Measurements from ENCODE around the gene RIMS3.
A peak's percentile ranks its signal among the peaks of the same experiment; 100 is the strongest.
"Not testable (repeated sequence)": the region's sequence is repeated elsewhere in the genome, so short reads cannot be mapped to it uniquely, and the experiment has no call there.

The RIMS3 gene

DNA sequence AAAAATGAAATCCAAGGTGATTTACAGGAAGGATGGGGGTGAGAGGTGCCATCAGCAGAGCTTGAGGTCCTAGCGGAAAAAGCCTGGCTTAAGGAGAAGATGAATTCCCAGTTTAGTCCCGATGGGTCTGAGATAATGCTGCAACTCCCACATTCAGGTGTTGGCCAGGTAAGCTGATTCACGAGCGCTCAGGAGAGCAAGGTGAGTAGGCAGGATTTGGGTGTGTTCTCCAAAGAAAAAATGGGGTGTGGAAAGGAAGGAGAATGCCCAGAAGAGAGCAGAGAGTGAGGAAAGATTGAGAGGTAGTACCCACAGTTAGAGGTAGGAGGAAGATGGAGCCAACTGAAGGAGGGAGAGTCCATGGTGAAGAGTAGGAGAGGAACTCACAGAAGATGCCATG lies 12.5 kb downstream of the RIMS3 start:
- DNase-seq, result no peak

DNA sequence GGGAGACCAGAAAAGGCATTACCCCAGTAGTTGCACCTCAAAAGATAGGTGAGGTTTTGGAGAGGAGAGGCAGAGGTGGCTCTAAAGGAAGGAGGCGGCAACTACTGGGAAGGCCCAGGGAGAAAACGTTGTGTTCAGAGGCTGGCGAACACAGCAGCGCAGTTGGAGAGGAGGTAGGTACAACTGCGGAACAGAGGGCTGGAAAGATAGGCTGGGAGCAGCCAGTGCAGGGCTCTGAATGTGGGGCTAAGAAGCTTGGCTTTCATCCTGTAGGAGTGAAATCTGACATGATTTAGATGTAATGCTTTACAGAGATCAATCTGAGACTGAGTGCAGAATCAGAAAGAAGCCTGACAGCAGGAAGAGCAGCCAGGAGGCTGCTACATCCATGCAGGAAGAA lies 13.0 kb downstream of the RIMS3 start:
- DNase-seq, result no peak

DNA sequence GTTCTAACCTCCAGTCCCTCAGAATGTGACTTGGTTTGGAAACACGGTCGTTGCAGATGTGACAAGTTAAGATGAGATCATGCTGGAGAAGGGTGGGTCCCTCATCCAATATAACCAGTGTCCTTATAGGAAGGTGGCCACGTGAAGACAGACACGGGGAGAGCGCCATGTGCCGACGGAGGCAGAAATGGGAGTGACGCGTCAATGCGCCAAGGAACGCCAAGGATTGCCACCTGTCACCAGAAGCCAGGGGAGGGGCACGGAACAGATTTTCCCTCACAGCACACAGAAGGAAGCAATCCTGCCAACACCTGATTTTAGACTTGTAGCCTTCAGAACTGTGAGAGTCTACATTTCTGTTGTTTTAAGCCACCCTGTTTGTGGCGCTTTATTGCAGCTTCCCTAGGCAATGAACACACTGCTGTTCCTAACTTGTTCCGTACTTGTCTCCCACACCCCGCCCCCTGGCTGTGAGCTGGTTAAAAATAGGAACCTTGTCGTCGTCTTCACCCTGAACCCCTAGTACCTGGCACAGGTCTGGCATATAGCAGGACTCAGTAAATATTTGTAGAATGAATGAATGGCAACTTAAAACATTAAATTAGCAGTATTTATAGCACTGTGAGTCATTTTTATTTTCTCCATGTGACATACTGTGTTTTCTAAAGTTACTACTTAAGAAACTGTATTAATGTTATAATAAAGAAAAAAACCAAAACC lies 14.2 kb downstream of the RIMS3 start:
- no peak for DNase-seq

DNA sequence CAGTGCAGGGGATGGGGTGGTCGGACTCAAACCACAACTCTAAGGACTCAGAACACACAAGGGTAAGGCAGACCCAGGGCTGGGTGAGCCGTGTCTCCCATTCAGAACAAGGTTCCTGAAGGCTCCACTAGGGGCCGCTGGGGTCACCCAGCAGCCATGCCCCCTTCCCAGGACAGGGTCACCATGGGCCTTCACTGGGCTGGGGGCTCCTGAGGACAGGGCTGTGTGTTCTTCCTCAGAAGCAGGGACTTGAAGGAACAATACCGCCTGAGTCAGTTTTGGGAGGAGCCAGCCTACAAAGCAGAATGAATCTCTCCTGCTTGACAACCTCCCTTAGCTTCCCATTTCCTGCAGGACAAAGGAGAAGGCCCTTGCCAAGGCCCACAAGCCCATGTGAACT lies 15.4 kb downstream of the RIMS3 start:
- no peak for DNase-seq

DNA sequence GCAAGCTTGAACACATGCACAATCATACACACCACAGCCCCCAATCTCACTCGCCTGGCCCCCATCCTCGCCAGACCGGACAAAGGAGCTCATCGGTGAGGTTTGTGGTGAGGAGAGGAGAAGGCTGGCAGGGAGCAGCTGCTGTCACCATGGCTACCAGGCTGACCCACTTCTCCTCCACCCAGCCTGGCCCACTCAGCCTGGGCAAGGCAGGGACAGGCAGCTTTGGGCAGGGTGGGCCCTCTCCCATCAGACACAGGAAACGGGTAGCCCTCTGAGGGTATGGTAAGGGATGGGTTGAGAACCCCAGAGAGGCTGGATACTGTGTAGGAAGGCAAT lies 15.9 kb downstream of the RIMS3 start:
- peak; percentile 53 for DNase-seq

DNA sequence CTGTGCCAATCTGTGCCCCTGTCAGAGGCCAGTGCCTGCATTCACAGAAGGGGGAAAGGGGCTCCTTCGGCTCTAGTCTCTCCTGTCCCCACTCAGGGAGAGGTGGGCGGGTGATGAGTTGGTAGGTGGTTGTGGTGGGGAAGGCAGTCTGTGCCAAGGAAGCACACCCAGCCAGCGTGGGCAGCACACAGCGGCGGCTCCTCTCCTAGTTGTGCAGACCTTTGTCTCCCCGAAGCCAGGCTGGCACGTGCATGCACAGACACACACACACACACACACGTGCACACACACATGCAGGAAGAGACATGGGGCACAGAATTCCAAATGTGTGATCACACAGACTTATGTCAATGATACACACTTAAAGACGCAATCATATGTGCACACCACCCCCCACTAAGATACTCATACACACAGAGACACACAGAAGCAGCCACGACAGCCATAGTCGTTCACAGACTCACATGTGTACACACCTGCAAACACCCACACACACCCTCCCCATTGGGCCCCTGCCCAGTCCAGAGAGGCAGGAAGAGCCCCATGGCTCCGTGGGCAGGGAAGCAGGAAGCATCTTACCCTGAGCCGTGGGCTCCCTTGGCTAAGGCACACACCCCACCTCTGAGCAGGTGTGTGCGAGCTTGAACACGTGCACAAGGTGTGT lies 16.4 kb downstream of the RIMS3 start:
- no peak for DNase-seq

DNA sequence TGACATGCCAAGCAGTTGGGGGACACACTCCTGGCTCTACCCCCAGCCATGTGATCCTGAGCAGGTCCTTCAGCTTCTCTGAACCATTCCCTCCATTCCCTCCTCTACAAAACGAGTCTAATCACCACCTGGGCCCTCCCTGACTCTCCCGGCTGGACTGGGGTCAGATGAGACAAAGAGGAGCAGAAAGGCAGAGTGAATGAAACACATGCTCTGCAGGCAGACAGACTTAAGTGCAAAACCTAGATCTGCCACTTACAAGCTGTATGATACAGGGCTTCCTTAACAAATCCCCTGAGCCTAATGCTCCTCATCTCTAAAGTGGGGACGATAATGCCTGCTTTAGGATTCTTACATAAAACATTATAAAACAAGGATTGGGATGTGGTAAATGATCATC lies 17.3 kb downstream of the RIMS3 start:
- no peak for DNase-seq

DNA sequence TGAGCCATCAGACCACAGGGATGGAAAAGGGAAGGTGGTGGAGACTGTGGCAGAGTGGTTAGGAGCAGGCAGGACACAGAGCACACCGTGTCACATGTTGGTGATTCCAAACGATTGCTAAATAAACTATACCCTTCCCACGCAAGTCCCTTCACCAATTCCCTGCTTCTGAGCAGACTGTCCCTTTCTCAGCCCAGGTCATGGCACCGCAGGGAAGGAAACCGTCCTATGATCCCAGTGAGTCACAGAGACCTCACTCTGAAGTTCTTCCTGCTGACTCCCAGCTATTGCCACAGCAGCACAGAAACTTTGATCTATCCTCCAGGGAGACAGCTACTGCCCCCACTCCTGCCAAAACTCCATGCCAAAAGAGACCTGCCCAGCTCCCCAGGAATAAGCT lies 19.2 kb downstream of the RIMS3 start:
- DNase-seq, result no peak

DNA sequence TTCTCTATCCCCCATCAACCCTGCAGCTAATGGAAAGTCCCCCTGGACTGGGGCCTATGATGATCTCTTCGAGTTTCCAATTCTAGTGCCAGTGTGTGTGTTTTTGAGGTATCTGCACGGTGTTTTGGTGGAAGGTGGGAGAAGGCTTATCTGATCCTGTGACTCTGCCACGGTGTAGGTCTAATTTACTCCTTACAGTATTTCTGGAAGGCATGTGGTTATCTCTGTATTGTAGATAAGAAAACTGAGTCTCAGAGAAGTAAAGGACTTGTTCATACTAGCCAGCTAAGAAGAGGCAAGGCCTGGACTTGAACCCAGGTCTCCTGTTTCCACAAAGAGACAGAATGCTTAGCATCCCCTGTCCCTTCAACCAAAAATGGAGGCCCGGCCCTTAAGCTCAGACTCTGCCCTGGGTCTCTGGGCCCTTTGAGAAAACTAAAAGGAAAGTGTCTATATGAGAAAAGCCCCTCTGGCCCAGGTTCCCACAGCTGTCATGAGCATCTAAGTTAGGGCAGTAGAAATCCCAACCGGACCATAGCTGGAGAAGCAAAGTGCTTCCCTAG lies 20.3 kb downstream of the RIMS3 start:
- no peak for DNase-seq

DNA sequence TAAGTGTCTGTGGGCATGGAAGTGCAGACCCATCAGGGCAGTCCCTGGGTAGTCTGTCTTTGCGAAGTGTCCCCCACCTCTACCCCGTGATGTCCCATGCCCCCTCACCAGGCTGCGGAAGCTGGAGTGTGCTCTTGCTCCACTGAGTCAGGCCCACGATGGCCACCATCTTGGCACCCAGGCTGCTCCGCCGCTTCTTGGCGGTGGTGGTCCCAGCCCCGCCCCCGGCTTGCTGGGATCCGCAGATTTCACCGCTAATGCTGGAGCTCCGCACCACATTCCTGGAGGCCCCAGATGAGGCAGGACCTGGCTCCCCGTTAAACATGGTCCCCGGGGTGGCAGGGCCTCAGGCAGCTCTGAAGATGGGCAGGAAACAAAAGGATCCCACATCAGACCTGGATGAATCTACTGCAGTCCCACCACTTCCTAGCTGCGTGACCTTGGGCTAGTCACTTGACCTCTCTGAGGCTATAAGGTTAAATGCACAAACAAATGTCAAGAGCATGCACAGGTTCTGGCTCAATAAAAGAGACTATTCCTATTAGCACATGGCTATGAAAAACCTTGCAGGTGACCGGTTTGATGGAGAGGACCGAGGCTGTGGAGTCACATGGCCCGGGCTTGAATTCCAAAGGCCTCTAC lies 23.8 kb downstream of the RIMS3 start:
- DNase-seq, result no peak

DNA sequence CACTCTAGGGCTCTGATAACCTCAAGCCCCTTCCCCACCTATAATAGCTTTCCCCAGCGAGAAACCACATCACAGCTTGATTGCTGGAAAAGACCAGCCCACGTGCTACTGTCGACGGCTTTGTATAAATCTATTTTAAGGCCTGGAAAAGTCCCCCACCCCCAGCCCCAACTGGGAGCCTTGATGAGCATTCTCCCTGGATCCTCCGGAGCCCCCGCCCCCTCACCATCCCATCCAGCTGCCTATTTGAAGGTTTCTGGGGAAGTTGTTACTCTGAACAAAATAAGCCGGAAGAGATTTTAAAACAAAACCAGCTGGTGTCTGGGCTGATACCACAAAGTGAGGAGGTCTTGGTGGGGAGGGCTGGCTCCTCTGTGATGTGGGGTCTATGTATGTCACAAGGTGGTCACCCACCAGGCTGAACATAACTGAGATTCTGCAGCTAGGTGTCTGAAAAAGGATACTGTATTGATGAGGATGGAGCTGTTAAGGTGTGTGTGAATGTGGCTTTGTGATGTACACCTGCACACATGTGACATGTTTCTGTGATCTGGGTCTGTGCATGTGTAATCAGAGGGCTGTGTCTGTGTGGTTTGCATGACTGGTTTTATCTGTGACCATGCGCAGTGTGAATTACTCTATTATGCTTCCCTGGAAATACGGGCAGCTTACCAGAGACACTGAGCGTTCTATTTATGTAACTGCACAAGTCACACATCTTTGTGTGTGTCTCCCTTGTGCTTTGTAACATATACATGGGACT lies 25.0 kb downstream of the RIMS3 start:
- no peak for DNase-seq

DNA sequence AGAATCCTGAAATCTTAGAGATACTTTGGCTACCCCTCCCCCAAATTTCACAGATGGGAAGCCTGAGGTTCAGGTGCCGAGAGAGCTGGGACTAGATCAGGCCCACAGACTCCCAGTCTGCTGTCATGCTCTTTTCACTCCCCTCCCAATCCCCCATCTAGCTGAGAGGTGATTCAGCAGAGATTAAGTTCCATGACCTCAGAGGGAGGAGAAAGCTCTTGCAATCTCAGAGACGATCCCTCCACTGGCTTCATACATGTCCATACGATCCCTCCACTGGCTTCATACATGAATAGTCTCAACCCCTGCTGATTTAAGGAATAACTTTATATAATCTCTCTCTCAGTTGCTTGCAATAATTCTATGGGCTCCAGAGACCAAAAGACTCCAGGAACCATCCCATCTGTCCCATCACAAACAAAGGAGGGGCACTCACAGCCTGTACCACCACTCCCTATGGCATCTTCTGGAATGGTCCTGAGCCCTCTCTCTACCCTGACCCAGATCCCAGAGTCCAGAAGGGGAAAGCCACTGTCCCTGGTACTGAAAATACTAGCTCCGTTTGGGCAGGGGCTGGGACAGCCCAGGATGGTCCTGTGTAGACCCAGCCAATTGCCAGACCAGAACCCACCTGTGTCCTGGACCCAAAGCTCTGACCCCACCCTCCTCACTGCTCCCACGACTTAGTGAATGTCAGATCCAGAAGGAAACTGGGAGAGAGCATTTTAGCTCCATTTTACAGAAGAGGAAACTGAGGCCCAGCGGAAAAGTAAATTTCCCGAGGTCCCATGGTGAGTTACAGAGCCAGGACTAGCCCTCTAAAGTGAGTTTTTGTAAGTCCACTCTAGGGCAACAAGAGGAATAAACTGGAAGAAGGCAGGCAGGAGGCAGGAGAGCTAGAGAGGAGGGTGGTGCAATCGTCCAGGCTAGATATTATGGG lies 27.1 kb downstream of the RIMS3 start:
- no peak for DNase-seq

DNA sequence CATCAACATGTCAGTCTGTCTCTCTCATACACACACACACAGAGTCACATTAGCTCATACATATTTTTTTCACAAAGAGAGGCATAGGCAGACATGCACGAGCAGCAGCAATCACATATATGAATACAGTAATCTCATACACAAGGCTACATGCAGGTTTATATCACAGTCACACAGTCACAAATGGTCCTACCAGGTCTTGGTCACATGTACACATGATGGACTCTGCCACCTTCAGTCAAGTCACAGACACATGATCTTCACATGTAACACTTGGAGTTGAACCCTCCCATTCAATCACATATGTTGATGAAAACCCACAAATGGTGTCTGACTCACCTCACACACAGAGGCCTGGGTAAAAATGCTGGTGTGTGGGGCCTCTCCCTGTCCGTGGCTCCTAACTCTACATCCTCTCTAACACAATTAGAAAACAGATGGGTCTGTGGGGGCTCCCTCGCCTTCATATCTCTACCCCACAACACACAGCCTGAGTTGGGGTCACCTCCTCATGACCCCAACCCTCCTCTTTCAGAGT lies 27.9 kb downstream of the RIMS3 start:
- no peak for DNase-seq

DNA sequence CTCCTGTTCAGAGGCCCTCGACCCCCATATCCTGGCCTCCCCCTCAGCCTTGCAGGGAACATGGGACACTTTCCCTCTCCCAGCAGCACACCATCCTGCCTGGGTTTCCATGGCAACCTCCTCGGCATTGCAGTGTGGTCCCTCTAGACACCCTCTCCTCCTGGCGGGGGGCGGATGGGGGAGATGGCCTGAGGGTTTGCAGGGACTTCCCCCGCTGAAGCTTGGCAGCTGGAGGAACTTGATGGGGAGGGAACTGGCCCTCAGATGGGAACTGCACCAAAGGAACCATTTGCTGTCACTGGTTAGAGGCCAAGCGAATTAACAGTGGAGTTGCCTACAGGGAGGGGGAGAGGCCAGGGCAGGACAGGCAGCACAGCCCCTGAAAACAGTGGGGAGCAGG lies 28.7 kb downstream of the RIMS3 start:
- DNase-seq, result no peak

DNA sequence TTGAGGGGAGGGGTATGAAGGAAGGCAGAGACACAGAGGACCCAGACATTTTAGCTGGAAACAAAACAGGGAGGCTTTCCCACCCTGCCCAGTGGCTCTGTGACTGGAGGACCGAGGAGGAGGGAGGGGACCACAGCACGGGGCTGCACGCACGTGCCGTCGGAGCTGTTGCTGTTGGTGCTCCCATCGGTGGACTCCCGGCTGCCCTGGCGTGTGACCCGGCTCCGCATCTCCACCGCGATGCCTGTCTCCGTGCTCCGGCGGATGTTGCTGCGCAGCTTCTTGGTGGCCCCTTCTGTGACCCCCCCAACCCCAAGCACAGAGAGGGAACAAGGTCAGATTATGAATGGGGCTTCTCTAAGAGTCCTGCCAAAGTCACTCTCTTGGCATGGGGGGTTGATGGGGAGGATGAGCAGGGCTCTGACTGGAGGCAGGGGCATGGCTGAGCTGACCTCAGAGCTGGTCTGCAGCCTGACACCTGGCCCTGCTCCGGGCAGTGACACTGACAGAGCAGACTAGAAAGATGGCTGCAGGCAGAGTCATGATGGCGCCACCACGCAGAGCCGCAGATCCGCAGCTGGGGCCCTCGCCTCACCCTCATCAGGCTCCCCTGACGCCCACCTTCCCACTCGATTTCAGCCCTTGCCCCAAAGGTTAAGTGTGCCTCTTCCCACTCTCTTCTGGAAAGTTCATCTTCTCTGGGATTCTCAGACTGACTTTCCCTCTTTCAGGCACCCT lies 29.6 kb downstream of the RIMS3 start:
- no peak for DNase-seq

DNA sequence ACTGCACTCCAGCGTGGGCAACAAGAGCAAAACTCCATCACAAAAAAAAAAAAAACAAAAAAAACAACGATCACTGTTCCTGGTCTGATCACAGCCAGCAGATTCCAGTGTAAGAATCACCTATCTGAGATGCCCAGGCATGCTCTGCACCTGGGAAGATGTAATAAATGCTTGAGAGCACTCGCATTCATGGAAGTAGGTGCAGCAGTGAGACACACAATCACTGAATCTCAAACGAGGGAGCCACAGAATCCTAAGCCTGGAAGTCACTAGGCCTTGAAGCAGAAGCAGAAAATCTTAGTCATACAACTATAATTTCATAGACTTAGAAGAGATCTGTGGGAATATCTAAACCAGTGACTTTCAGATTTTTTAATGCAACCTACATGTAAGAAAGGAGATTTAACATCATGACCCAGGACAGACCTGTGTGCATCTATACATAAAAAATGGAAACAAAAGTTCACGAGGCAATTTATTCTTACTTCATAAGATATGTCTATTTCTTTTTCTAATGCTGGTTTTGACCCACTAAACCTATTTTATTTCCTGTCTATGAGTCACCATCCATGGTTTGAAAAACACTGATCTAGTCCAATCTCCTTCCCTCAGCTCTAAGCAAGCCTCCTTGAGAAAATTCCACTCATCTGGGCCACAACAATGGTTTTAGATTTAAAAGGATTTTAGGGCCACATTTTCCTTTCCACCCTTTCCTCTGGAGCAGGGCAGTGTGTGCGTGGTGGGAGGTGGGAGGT lies 30.4 kb downstream of the RIMS3 start:
- no peak for DNase-seq

DNA sequence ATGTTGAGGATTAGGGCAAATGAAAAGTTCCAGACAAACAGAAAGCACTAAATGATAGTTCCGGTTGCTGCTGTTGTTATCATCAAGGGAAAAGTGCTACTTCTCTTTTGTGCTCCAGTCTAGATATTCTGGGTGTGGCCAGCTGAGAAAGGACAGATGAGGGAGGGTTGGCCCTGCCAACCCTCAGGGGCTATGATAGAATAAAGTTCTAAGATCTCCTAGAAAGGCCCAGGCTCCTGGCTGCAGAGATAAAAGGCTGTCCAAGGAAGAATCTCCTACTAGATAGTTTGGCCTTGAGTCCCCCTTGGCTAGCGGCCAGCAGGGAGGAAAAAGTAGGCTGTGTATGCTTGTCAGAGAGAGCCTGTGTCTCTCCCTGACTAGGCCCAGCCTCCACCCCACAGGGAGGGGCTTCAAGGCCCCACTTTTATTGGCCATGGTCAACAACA lies 31.5 kb downstream of the RIMS3 start:
- no peak for DNase-seq

DNA sequence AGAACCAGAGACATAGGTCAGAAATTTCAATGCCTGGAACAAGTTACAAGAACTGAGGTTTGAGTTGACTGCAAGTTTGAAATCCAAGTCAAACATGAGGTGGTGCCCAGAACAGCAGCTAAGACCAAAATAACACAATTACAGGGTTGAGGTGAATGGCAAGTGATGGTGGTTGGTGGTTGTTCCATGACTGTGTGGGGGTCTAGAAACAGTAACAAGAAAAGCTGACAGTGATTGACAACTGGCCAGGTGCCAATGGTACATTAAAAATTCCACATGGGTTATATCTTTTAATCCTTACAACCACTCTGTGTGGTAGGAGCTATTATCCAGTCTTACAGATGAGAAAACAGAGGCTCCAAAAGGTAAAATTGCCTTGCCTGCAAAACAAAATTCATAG lies 32.0 kb downstream of the RIMS3 start:
- DNase-seq, result no peak

DNA sequence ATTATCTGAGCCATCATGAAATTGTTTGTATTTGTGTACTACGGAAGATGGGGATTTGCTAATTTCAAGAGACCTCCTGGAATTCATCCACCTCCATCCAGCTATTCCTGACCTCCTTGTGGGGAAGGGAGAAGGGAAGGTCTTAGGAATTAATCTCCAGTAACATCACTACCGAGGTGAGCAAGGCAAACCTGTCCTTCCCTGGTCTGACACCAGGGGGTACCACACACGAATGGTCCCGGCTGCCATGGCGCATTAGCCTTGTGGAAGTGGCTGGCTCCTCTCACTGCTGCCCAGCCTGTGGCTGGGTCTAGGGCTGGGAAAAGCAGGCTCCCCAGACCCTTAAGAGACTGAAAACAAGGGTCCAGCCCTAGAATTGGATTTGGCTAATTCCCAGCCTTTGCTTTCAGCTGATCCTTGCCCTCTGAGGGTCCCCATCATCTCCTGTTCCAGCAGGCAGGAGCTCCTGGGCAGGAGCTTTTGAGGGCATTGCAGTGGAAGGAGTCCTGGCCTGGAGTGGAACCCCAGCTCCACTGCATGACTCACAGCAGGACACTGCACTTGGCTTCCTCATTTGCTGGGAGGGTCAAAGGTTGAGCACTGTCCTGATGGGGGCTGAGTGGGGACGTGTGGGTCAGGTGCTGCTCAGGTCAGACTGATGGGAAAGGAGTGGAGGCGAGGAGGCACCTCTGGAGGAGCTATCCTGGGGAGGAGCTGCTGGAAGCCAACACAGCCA lies 34.8 kb downstream of the RIMS3 start:
- DNase-seq, result no peak

DNA sequence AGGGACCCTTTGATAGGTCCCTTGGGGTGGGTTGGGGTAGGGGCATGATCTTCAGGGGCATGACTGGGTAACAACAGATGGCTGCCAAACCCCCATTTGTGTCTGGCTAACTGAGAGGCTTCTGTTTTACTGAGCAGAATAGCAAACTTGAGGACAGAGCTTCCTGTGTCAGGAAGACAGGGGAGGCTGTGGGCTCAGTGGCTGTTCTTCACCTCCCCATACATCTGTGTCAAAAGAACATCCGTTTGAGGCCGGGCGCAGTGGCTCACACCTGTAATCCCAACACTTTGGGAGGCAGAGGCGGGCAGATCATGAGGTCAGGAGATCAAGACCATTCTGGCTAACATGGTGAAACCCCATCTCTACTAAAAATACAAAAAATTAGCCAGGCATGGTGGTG lies 35.9 kb downstream of the RIMS3 start:
- DNase-seq, result not testable (repeated sequence)

All from DMS79 treated with DMSO at 0.1 percent for 48 hours (cell line).